ENCODE measurements around the gene JOSD1. TPM values are rescaled to one million over a fixed set of nuclear protein-coding genes. Genes with fewer than 3 reads are reported as not detected.

The JOSD1 gene
- total and polyA plus RNA-seq, 9 of the 15 experiments (the other 6 are each of a cell fraction or from before 2014, with no cell fraction given) = 8.9 to 39.1 (median 30.4) TPM

DNA sequence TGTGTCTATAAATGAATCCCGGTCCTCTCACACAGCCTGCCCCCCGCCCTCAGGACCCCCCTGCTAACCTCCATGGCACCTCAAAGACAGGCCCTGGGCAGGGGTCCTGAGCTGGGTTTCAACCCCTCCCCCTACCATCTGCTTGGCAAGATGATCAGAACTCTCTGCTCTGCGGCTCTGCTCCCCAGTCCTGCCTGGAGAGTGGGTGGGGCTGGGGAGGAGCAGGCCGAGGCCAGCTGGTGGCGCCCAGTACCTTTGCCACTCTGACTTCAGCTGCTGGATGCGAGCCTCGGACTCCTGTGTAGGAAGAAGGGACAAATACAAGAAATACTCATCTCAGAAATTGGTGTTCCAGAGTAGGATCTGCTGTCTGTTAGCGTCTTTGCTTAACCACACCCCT lies 40.0 kb upstream of the JOSD1 start:
- H3K36me3 ChIP-seq (ENCODE audit: control insufficient read depth, insufficient read depth, low read length) = peaks cover 92% of the 10 kb centered on the region
- no TSS peak for BruUV-seq (replicated peaks)
- H3K27ac ChIP-seq (ENCODE audit: extremely low read depth, low read depth, low read length) = no peak overlapping the region
- in situ Hi-C loops (cut with MboI) (no loop called here), intact Hi-C loops (cut with micrococcal nuclease) (no loop called here)
- H4K20me1 ChIP-seq (replicated peaks; ENCODE audit: control insufficient read depth, insufficient read depth, low read length) = no peaks in the 10 kb centered on the region
- no peaks in the 10 kb centered on the region for H3K79me2 ChIP-seq (ENCODE audit: control insufficient read depth, insufficient read depth, low read length)
- H2AFZ ChIP-seq (ENCODE audit: low read depth, low read length) = no peak overlapping the region
- ChIA-PET CTCF (ENCODE audit: low intra/inter-chr PET ratio) (no interaction called here), POLR2A (interaction anchor here (0.6 to 2.2 kb wide), 4 partner anchors 12 to 49 kb away, joined by 3 to 6 read pairs (median 4); no protein-coding TSS in a partner anchor)
- FAIRE-seq (no peak), ATAC-seq (no peak), DNase-seq (ENCODE audit: extremely low read depth in 1 of 4, low spot score in 3 of 4) (no peak)
- TF ChIP-seq, protein P1, sequence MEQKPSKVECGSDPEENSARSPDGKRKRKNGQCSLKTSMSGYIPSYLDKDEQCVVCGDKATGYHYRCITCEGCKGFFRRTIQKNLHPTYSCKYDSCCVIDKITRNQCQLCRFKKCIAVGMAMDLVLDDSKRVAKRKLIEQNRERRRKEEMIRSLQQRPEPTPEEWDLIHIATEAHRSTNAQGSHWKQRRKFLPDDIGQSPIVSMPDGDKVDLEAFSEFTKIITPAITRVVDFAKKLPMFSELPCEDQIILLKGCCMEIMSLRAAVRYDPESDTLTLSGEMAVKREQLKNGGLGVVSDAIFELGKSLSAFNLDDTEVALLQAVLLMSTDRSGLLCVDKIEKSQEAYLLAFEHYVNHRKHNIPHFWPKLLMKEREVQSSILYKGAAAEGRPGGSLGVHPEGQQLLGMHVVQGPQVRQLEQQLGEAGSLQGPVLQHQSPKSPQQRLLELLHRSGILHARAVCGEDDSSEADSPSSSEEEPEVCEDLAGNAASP (IDR thresholded peaks at IDR 0.05) = no peak
- 0 out of 2 replicates have a peak, but pooled peaks have one; percentile 5 for TF ChIP-seq POLR2A (conservative IDR thresholded peaks at IDR 0.05)
- 83% methylated on average over 6 of the region's 8 CpGs for WGBS (ENCODE audit: insufficient coverage, low coverage, missing lambda C conversion rate)
- no peaks in the 10 kb centered on the region for H3K9me1 ChIP-seq (ENCODE audit: control insufficient read depth, insufficient read depth, low read length)
- no peaks in the 10 kb centered on the region for H3K27me3 ChIP-seq (ENCODE audit: control insufficient read depth in 2 of 2, insufficient read depth in 2 of 2, low read length in 2 of 2)
- no peaks in the 10 kb centered on the region for H3K9me3 ChIP-seq (replicated peaks; ENCODE audit: control insufficient read depth, insufficient read depth, low read depth, low read length)
- H3K4me3 ChIP-seq = no peak overlapping the region
- no peak overlapping the region for H3K9ac ChIP-seq (ENCODE audit: insufficient read depth in 1 of 2, low read depth in 2 of 2, low read length in 2 of 2)
- H3K4me1 ChIP-seq (replicated peaks in 1 of 2; ENCODE audit: control insufficient read depth in 2 of 2, insufficient read depth in 2 of 2, low read length in 2 of 2) = peaks cover 0 to 4% of the 10 kb centered on the region in 2 experiments; a peak in 1 of 5 replicates
- no peak overlapping the region for H3K4me2 ChIP-seq (ENCODE audit: insufficient read depth, low read length)

- intact Hi-C loops (cut with micrococcal nuclease) = no loop called here
- in situ Hi-C loops (cut with MboI) = no loop called here
Observed at GRCh38 chr22:38740116-38740723, 39.5 kb upstream of the JOSD1 start.

More at GRCh38 chr22:38740116-38740723, 39.5 kb upstream of the JOSD1 start:
- Histone ChIP-seq H2AFZ (ENCODE audit: low read depth, low read length) (no peak overlapping the region), H3K36me3 (ENCODE audit: control insufficient read depth, insufficient read depth, low read length) (peaks cover 92% of the 10 kb centered on the region), H3K9me3 (replicated peaks; ENCODE audit: control insufficient read depth, insufficient read depth, low read depth, low read length) (no peaks in the 10 kb centered on the region), H3K4me2 (ENCODE audit: insufficient read depth, low read length) (no peak overlapping the region), H3K27ac (ENCODE audit: extremely low read depth, low read depth, low read length) (no peak overlapping the region), H3K79me2 (ENCODE audit: control insufficient read depth, insufficient read depth, low read length) (no peaks in the 10 kb centered on the region), H3K9me1 (ENCODE audit: control insufficient read depth, insufficient read depth, low read length) (no peaks in the 10 kb centered on the region), H3K9ac (ENCODE audit: insufficient read depth in 1 of 2, low read depth in 2 of 2, low read length in 2 of 2) (no peak overlapping the region), H3K4me3 (no peak overlapping the region), H3K27me3 (ENCODE audit: control insufficient read depth in 2 of 2, insufficient read depth in 2 of 2, low read length in 2 of 2) (no peaks in the 10 kb centered on the region), H4K20me1 (replicated peaks; ENCODE audit: control insufficient read depth, insufficient read depth, low read length) (no peaks in the 10 kb centered on the region), H3K4me1 (replicated peaks in 1 of 2; ENCODE audit: control insufficient read depth in 2 of 2, insufficient read depth in 2 of 2, low read length in 2 of 2) (peaks cover 0 to 4% of the 10 kb centered on the region in 2 experiments; a peak in 1 of 5 replicates)
- no peak for DNase-seq (ENCODE audit: extremely low read depth in 1 of 4, low spot score in 3 of 4)
- TF ChIP-seq CBX2 (IDR thresholded peaks at IDR 0.05; ENCODE audit: insufficient read depth, low read length, poor library complexity, severe bottlenecking) = no peak
- TF ChIP-seq POLR2G (IDR thresholded peaks at IDR 0.05; ENCODE audit: low read depth, low read length) = peak; percentile 39
- TF ChIP-seq RBFOX2 (IDR thresholded peaks at IDR 0.05; ENCODE audit: low read depth, low read length) = 0 out of 2 replicates have a peak, but pooled peaks have one; percentile 29
- TF ChIP-seq, protein P2, sequence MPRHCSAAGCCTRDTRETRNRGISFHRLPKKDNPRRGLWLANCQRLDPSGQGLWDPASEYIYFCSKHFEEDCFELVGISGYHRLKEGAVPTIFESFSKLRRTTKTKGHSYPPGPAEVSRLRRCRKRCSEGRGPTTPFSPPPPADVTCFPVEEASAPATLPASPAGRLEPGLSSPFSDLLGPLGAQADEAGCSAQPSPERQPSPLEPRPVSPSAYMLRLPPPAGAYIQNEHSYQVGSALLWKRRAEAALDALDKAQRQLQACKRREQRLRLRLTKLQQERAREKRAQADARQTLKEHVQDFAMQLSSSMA (CRISPR knock-in tag; IDR thresholded peaks at IDR 0.05) = no peak
- no peak for TF ChIP-seq NR2F6 (CRISPR knock-in tag; IDR thresholded peaks at IDR 0.05)
- TF ChIP-seq, protein P3, sequence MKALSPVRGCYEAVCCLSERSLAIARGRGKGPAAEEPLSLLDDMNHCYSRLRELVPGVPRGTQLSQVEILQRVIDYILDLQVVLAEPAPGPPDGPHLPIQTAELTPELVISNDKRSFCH (CRISPR knock-in tag; IDR thresholded peaks at IDR 0.05) = no peak
- TF ChIP-seq, protein P3 (tag; IDR thresholded peaks at IDR 0.05) = no peak
- ChIA-PET POLR2A (interaction anchor here (0.6 to 2.2 kb wide), 5 partner anchors 8 to 127 kb away, joined by 3 to 6 read pairs (median 3); no protein-coding TSS in a partner anchor), CTCF (ENCODE audit: low intra/inter-chr PET ratio) (no interaction called here)
- no peak for ATAC-seq
- BruUV-seq (replicated peaks) = no TSS peak
- no peak for FAIRE-seq
- whole genome bisulfite sequencing (ENCODE audit: insufficient coverage, low coverage, missing lambda C conversion rate) = 95% methylated on average over 6 of the region's 15 CpGs

Data from K562 (cell line).